ENCODE measurements around the gene RPL4.
"Not testable (repeated sequence)": the region's sequence is repeated elsewhere in the genome, so short reads cannot be mapped to it uniquely, and the experiment has no call there.

Gene RPL4

GRCh38 chr15:66476535-66476934, 28.1 kb downstream of the RPL4 start:
- no peaks in the 10 kb centered on the region for H3K4me1 ChIP-seq (ENCODE audit: control insufficient read depth in 1 of 2, insufficient read depth in 2 of 2, low read length in 2 of 2)
- H3K27ac ChIP-seq (ENCODE audit: low read depth, low read length) = no peak overlapping the region
- H3K9ac ChIP-seq (ENCODE audit: low read depth in 1 of 2, low read length in 2 of 2) = no peak overlapping the region
- H3K36me3 ChIP-seq (ENCODE audit: control insufficient read depth in 1 of 2, insufficient read depth in 2 of 2, low read length in 2 of 2) = peaks cover 0 to 3% of the 10 kb centered on the region in 2 donors
- no peak overlapping the region for H3K4me3 ChIP-seq (ENCODE audit: low read depth in 1 of 2, low read length in 2 of 2)
- no peaks in the 10 kb centered on the region for H3K27me3 ChIP-seq (ENCODE audit: control insufficient read depth in 1 of 2, insufficient read depth in 2 of 2, low read length in 2 of 2)
- H3K9me3 ChIP-seq (ENCODE audit: control insufficient read depth in 1 of 2, low read length in 2 of 2) = no peaks in the 10 kb centered on the region

GRCh38 chr15:66474963-66475362, 29.7 kb downstream of the RPL4 start:
- H3K9me3 ChIP-seq (ENCODE audit: control insufficient read depth in 1 of 2, low read length in 2 of 2) = no peaks in the 10 kb centered on the region
- no peak overlapping the region for H3K27ac ChIP-seq (ENCODE audit: low read depth, low read length)
- no peaks in the 10 kb centered on the region for H3K27me3 ChIP-seq (ENCODE audit: control insufficient read depth in 1 of 2, insufficient read depth in 2 of 2, low read length in 2 of 2)
- no peaks in the 10 kb centered on the region for H3K36me3 ChIP-seq (ENCODE audit: control insufficient read depth in 1 of 2, insufficient read depth in 2 of 2, low read length in 2 of 2)
- no peak overlapping the region for H3K4me3 ChIP-seq (ENCODE audit: low read depth in 1 of 2, low read length in 2 of 2)
- H3K9ac ChIP-seq (ENCODE audit: low read depth in 1 of 2, low read length in 2 of 2) = no peak overlapping the region
- H3K4me1 ChIP-seq (ENCODE audit: control insufficient read depth in 1 of 2, insufficient read depth in 2 of 2, low read length in 2 of 2) = no peaks in the 10 kb centered on the region

GRCh38 chr15:66474135-66474534, 30.5 kb downstream of the RPL4 start:
- no peaks in the 10 kb centered on the region for H3K4me1 ChIP-seq (ENCODE audit: control insufficient read depth in 1 of 2, insufficient read depth in 2 of 2, low read length in 2 of 2)
- H3K9ac ChIP-seq (ENCODE audit: low read depth in 1 of 2, low read length in 2 of 2) = no peak overlapping the region
- H3K9me3 ChIP-seq (ENCODE audit: control insufficient read depth in 1 of 2, low read length in 2 of 2) = no peaks in the 10 kb centered on the region
- no peaks in the 10 kb centered on the region for H3K27me3 ChIP-seq (ENCODE audit: control insufficient read depth in 1 of 2, insufficient read depth in 2 of 2, low read length in 2 of 2)
- H3K27ac ChIP-seq (ENCODE audit: low read depth, low read length) = no peak overlapping the region
- H3K4me3 ChIP-seq (ENCODE audit: low read depth in 1 of 2, low read length in 2 of 2) = no peak overlapping the region
- H3K36me3 ChIP-seq (ENCODE audit: control insufficient read depth in 1 of 2, insufficient read depth in 2 of 2, low read length in 2 of 2) = no peaks in the 10 kb centered on the region

GRCh38 chr15:66472176-66472999, 32.3 kb downstream of the RPL4 start:
- Histone ChIP-seq H3K9me3 (ENCODE audit: control insufficient read depth in 1 of 2, low read length in 2 of 2) (no peaks in the 10 kb centered on the region), H3K4me1 (ENCODE audit: control insufficient read depth in 1 of 2, insufficient read depth in 2 of 2, low read length in 2 of 2) (no peaks in the 10 kb centered on the region), H3K27me3 (ENCODE audit: control insufficient read depth in 1 of 2, insufficient read depth in 2 of 2, low read length in 2 of 2) (no peaks in the 10 kb centered on the region), H3K4me3 (ENCODE audit: low read depth in 1 of 2, low read length in 2 of 2) (no peak overlapping the region), H3K27ac (ENCODE audit: low read depth, low read length) (no peak overlapping the region), H3K36me3 (ENCODE audit: control insufficient read depth in 1 of 2, insufficient read depth in 2 of 2, low read length in 2 of 2) (no peaks in the 10 kb centered on the region), H3K9ac (ENCODE audit: low read depth in 1 of 2, low read length in 2 of 2) (no peak overlapping the region)

- H3K4me3 ChIP-seq (ENCODE audit: low read depth in 1 of 2, low read length in 2 of 2); H3K9ac ChIP-seq (ENCODE audit: low read depth in 1 of 2, low read length in 2 of 2); H3K27me3 ChIP-seq (ENCODE audit: control insufficient read depth in 1 of 2, insufficient read depth in 2 of 2, low read length in 2 of 2); H3K36me3 ChIP-seq (ENCODE audit: control insufficient read depth in 1 of 2, insufficient read depth in 2 of 2, low read length in 2 of 2); H3K27ac ChIP-seq (ENCODE audit: low read depth, low read length); H3K4me1 ChIP-seq (ENCODE audit: control insufficient read depth in 1 of 2, insufficient read depth in 2 of 2, low read length in 2 of 2); H3K9me3 ChIP-seq (ENCODE audit: control insufficient read depth in 1 of 2, low read length in 2 of 2): not testable (repeated sequence)
These were observed 33.8 kb downstream of the RPL4 start for GRCh38 chr15:66470825-66471224.

GRCh38 chr15:66467162-66468040, 37.3 kb downstream of the RPL4 start:
- H3K27ac ChIP-seq (ENCODE audit: low read depth, low read length); H3K36me3 ChIP-seq (ENCODE audit: control insufficient read depth in 1 of 2, insufficient read depth in 2 of 2, low read length in 2 of 2); H3K4me1 ChIP-seq (ENCODE audit: control insufficient read depth in 1 of 2, insufficient read depth in 2 of 2, low read length in 2 of 2); H3K4me3 ChIP-seq (ENCODE audit: low read depth in 1 of 2, low read length in 2 of 2); H3K9me3 ChIP-seq (ENCODE audit: control insufficient read depth in 1 of 2, low read length in 2 of 2); H3K9ac ChIP-seq (ENCODE audit: low read depth in 1 of 2, low read length in 2 of 2); H3K27me3 ChIP-seq (ENCODE audit: control insufficient read depth in 1 of 2, insufficient read depth in 2 of 2, low read length in 2 of 2): not testable (repeated sequence)

GRCh38 chr15:66465294-66465693, 39.4 kb downstream of the RPL4 start:
- not testable (repeated sequence) for H3K4me3 ChIP-seq (ENCODE audit: low read depth in 1 of 2, low read length in 2 of 2); H3K9ac ChIP-seq (ENCODE audit: low read depth in 1 of 2, low read length in 2 of 2); H3K4me1 ChIP-seq (ENCODE audit: control insufficient read depth in 1 of 2, insufficient read depth in 2 of 2, low read length in 2 of 2); H3K27me3 ChIP-seq (ENCODE audit: control insufficient read depth in 1 of 2, insufficient read depth in 2 of 2, low read length in 2 of 2); H3K36me3 ChIP-seq (ENCODE audit: control insufficient read depth in 1 of 2, insufficient read depth in 2 of 2, low read length in 2 of 2); H3K9me3 ChIP-seq (ENCODE audit: control insufficient read depth in 1 of 2, low read length in 2 of 2); H3K27ac ChIP-seq (ENCODE audit: low read depth, low read length)

GRCh38 chr15:66462627-66463026, 42.0 kb downstream of the RPL4 start:
- Histone ChIP-seq H3K36me3 (ENCODE audit: control insufficient read depth in 1 of 2, insufficient read depth in 2 of 2, low read length in 2 of 2) (no peaks in the 10 kb centered on the region), H3K4me3 (ENCODE audit: low read depth in 1 of 2, low read length in 2 of 2) (no peak overlapping the region)

GRCh38 chr15:66461917-66462316, 42.7 kb downstream of the RPL4 start:
- Histone ChIP-seq H3K9ac (ENCODE audit: low read depth in 1 of 2, low read length in 2 of 2) (no peak overlapping the region), H3K27ac (ENCODE audit: low read depth, low read length) (no peak overlapping the region), H3K9me3 (ENCODE audit: control insufficient read depth in 1 of 2, low read length in 2 of 2) (no peaks in the 10 kb centered on the region)

More at GRCh38 chr15:66462627-66463026, 42.0 kb downstream of the RPL4 start:
- H3K27me3 ChIP-seq (ENCODE audit: control insufficient read depth in 1 of 2, insufficient read depth in 2 of 2, low read length in 2 of 2) = no peaks in the 10 kb centered on the region
- no peaks in the 10 kb centered on the region for H3K9me3 ChIP-seq (ENCODE audit: control insufficient read depth in 1 of 2, low read length in 2 of 2)
- peaks cover 0 to 4% of the 10 kb centered on the region in 2 donors for H3K4me1 ChIP-seq (ENCODE audit: control insufficient read depth in 1 of 2, insufficient read depth in 2 of 2, low read length in 2 of 2)
- H3K27ac ChIP-seq (ENCODE audit: low read depth, low read length) = no peak overlapping the region
- no peak overlapping the region for H3K9ac ChIP-seq (ENCODE audit: low read depth in 1 of 2, low read length in 2 of 2)

GRCh38 chr15:66461294-66461693, 43.4 kb downstream of the RPL4 start:
- not testable (repeated sequence) for H3K27me3 ChIP-seq (ENCODE audit: control insufficient read depth in 1 of 2, insufficient read depth in 2 of 2, low read length in 2 of 2); H3K9me3 ChIP-seq (ENCODE audit: control insufficient read depth in 1 of 2, low read length in 2 of 2); H3K36me3 ChIP-seq (ENCODE audit: control insufficient read depth in 1 of 2, insufficient read depth in 2 of 2, low read length in 2 of 2); H3K4me3 ChIP-seq (ENCODE audit: low read depth in 1 of 2, low read length in 2 of 2); H3K27ac ChIP-seq (ENCODE audit: low read depth, low read length); H3K4me1 ChIP-seq (ENCODE audit: control insufficient read depth in 1 of 2, insufficient read depth in 2 of 2, low read length in 2 of 2); H3K9ac ChIP-seq (ENCODE audit: low read depth in 1 of 2, low read length in 2 of 2)

More at GRCh38 chr15:66461917-66462316, 42.7 kb downstream of the RPL4 start:
- Histone ChIP-seq H3K27me3 (ENCODE audit: control insufficient read depth in 1 of 2, insufficient read depth in 2 of 2, low read length in 2 of 2) (no peaks in the 10 kb centered on the region), H3K36me3 (ENCODE audit: control insufficient read depth in 1 of 2, insufficient read depth in 2 of 2, low read length in 2 of 2) (no peaks in the 10 kb centered on the region), H3K4me1 (ENCODE audit: control insufficient read depth in 1 of 2, insufficient read depth in 2 of 2, low read length in 2 of 2) (peaks cover 0 to 4% of the 10 kb centered on the region in 2 donors), H3K4me3 (ENCODE audit: low read depth in 1 of 2, low read length in 2 of 2) (no peak overlapping the region)
